Measurements from ENCODE around the gene NDUFS2. TPM values are rescaled to one million over a fixed set of nuclear protein-coding genes. Genes with fewer than 3 reads are reported as not detected.

NDUFS2 gene
- total and polyA plus RNA-seq, 9 of the 15 experiments (the other 6 are each of a cell fraction or from before 2014, with no cell fraction given) = 70.0 to 176 (median 141) TPM

DNA sequence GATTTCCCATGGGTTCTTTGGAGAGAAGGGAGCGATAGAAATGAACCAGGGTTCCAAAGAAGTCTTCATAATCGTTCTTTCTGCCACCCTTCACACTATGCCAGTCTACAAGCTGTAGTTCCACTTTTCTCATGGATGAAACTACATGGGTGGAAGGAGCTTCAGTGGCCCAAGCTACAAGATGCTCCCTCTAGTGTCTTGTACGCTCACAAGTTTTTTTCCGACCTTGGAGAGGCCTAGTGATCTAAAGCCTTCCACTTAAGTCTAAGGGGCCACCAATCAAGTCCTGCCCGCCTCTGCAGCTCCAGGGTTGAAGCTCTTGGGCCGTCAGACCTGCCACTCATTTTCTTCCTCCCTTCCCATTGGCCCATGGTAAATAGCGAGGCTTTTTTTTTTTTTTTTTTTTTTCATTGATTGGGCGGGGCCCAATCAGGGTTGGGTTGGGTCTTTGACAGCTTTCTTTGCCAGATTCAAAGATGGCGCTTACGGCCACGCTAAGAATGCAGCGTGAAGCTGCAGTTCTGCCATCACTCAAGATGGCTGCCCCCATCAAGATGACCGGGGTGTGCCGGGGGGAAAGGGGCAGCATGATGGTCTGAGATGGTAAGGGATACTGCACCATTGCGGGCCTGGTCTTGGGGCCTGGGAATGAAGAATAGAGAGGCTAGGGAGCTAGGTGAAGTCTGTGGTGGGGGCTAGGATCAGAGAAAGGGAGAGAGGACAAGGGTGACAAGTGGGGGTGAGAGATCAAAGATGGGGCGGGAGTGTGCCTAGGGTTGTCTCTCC, 23.6 kb downstream of the NDUFS2 start, which contains the start of gene TOMM40L (continued):
- TF ChIP-seq, protein P1, sequence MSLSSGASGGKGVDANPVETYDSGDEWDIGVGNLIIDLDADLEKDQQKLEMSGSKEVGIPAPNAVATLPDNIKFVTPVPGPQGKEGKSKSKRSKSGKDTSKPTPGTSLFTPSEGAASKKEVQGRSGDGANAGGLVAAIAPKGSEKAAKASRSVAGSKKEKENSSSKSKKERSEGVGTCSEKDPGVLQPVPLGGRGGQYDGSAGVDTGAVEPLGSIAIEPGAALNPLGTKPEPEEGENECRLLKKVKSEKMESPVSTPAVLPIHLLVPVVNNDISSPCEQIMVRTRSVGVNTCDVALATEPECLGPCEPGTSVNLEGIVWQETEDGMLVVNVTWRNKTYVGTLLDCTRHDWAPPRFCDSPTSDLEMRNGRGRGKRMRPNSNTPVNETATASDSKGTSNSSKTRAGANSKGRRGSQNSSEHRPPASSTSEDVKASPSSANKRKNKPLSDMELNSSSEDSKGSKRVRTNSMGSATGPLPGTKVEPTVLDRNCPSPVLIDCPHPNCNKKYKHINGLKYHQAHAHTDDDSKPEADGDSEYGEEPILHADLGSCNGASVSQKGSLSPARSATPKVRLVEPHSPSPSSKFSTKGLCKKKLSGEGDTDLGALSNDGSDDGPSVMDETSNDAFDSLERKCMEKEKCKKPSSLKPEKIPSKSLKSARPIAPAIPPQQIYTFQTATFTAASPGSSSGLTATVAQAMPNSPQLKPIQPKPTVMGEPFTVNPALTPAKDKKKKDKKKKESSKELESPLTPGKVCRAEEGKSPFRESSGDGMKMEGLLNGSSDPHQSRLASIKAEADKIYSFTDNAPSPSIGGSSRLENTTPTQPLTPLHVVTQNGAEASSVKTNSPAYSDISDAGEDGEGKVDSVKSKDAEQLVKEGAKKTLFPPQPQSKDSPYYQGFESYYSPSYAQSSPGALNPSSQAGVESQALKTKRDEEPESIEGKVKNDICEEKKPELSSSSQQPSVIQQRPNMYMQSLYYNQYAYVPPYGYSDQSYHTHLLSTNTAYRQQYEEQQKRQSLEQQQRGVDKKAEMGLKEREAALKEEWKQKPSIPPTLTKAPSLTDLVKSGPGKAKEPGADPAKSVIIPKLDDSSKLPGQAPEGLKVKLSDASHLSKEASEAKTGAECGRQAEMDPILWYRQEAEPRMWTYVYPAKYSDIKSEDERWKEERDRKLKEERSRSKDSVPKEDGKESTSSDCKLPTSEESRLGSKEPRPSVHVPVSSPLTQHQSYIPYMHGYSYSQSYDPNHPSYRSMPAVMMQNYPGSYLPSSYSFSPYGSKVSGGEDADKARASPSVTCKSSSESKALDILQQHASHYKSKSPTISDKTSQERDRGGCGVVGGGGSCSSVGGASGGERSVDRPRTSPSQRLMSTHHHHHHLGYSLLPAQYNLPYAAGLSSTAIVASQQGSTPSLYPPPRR (CRISPR knock-in tag; IDR thresholded peaks at IDR 0.05; ENCODE audit: borderline replicate concordance) = no peak
- TF ChIP-seq RBM39 (optimal IDR thresholded peaks at IDR 0.05; ENCODE audit: low read depth, low read length) (no peak), MXI1 (IDR thresholded peaks at IDR 0.05; ENCODE audit: low read depth, low read length) (peak; percentile 81), SUPT5H (IDR thresholded peaks at IDR 0.05) (peak; percentile 79), TEAD1 (CRISPR knock-in tag; IDR thresholded peaks at IDR 0.05) (peak in 1 of 2 experiments; percentile 64; a peak in 1 of 4 replicates), ZNF184 (CRISPR knock-in tag; IDR thresholded peaks at IDR 0.05) (no peak), GATA2 (CRISPR knock-in tag; IDR thresholded peaks at IDR 0.05) (no peak), ZNF134 (CRISPR knock-in tag; conservative IDR thresholded peaks at IDR 0.05) (no peak), NFXL1 (CRISPR knock-in tag; IDR thresholded peaks at IDR 0.05) (no peak), ZC3H4 (CRISPR knock-in tag; IDR thresholded peaks at IDR 0.05; ENCODE audit: borderline replicate concordance) (no peak)
- TF ChIP-seq, protein P2, sequence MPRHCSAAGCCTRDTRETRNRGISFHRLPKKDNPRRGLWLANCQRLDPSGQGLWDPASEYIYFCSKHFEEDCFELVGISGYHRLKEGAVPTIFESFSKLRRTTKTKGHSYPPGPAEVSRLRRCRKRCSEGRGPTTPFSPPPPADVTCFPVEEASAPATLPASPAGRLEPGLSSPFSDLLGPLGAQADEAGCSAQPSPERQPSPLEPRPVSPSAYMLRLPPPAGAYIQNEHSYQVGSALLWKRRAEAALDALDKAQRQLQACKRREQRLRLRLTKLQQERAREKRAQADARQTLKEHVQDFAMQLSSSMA (CRISPR knock-in tag; IDR thresholded peaks at IDR 0.05) = peak; percentile 30; the same call in 1 of the 2 replicates
- TF ChIP-seq, protein P3, sequence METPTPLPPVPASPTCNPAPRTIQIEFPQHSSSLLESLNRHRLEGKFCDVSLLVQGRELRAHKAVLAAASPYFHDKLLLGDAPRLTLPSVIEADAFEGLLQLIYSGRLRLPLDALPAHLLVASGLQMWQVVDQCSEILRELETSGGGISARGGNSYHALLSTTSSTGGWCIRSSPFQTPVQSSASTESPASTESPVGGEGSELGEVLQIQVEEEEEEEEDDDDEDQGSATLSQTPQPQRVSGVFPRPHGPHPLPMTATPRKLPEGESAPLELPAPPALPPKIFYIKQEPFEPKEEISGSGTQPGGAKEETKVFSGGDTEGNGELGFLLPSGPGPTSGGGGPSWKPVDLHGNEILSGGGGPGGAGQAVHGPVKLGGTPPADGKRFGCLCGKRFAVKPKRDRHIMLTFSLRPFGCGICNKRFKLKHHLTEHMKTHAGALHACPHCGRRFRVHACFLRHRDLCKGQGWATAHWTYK (CRISPR knock-in tag; IDR thresholded peaks at IDR 0.05) = no peak; the same call in 1 of the 2 replicates
- TF ChIP-seq, protein P4, sequence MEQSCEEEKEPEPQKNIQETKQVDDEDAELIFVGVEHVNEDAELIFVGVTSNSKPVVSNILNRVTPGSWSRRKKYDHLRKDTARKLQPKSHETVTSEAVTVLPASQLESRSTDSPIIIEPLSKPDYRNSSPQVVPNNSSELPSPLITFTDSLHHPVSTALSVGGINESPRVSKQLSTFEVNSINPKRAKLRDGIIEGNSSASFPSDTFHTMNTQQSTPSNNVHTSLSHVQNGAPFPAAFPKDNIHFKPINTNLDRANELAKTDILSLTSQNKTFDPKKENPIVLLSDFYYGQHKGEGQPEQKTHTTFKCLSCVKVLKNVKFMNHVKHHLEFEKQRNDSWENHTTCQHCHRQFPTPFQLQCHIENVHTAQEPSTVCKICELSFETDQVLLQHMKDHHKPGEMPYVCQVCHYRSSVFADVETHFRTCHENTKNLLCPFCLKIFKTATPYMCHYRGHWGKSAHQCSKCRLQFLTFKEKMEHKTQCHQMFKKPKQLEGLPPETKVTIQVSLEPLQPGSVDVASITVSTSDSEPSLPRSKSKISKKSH (CRISPR knock-in tag; IDR thresholded peaks at IDR 0.05) = no peak
- TF ChIP-seq, protein P5, sequence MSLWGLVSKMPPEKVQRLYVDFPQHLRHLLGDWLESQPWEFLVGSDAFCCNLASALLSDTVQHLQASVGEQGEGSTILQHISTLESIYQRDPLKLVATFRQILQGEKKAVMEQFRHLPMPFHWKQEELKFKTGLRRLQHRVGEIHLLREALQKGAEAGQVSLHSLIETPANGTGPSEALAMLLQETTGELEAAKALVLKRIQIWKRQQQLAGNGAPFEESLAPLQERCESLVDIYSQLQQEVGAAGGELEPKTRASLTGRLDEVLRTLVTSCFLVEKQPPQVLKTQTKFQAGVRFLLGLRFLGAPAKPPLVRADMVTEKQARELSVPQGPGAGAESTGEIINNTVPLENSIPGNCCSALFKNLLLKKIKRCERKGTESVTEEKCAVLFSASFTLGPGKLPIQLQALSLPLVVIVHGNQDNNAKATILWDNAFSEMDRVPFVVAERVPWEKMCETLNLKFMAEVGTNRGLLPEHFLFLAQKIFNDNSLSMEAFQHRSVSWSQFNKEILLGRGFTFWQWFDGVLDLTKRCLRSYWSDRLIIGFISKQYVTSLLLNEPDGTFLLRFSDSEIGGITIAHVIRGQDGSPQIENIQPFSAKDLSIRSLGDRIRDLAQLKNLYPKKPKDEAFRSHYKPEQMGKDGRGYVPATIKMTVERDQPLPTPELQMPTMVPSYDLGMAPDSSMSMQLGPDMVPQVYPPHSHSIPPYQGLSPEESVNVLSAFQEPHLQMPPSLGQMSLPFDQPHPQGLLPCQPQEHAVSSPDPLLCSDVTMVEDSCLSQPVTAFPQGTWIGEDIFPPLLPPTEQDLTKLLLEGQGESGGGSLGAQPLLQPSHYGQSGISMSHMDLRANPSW (CRISPR knock-in tag; IDR thresholded peaks at IDR 0.05) = no peak
